GM10266 (cell line): ENCODE data around the gene RASSF10.

ENCODE experiments used
- DNase-seq: peaks from one replicate; pipeline ENCODE4 v3.0.0; 2012; ENCODE audit errors: extremely low spot score
- TF ChIP-seq, protein P1 (sequence below): IDR thresholded peaks from 2 replicates; pipeline ENCODE4 v1.5.1; 2012; ENCODE audit warnings: mild to moderate bottlenecking, low read depth; ENCODE audit not compliant: control insufficient read depth, insufficient read depth; ENCODE audit errors: missing control alignments

RASSF10 gene

DNA sequence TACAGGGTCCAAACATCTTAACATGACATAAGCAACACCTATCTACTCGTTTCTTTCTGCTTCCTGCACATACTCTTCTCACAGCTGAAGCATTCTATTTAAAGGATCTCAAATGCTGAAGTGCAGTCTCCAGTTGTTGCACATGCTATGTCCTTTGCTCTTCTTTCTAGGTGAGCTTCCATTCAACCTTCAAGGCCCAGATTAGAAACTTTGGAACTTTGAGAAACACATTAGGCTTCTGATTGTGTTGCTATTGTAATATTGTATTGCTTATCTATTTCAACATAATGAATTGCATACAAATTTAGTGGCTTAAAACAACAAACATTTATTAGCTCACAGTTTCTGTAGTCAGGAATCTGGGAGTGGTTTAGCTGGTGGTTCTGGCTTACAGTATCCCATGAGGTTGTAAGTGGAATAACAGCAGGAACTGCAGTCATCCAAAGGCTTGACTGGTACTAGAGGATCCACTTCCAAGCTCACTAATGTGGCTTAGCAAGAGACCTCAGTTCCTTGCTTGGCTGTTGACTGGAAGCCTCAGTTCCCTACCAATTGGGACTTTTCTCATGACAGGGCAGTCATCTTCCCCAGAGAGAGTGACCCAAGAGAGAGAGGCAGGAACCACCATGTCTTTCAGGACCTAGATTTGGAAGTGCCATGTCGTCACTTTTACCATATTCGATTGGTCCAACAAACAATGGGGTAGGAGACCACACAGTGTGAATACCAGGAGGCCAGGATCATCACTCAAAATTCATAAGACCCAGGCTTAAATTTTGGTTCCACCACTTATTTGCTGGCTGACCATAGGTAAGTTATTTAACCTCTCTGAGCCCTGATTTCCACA is 27.2 kb upstream of the RASSF10 start:
- TF ChIP-seq, protein P1, sequence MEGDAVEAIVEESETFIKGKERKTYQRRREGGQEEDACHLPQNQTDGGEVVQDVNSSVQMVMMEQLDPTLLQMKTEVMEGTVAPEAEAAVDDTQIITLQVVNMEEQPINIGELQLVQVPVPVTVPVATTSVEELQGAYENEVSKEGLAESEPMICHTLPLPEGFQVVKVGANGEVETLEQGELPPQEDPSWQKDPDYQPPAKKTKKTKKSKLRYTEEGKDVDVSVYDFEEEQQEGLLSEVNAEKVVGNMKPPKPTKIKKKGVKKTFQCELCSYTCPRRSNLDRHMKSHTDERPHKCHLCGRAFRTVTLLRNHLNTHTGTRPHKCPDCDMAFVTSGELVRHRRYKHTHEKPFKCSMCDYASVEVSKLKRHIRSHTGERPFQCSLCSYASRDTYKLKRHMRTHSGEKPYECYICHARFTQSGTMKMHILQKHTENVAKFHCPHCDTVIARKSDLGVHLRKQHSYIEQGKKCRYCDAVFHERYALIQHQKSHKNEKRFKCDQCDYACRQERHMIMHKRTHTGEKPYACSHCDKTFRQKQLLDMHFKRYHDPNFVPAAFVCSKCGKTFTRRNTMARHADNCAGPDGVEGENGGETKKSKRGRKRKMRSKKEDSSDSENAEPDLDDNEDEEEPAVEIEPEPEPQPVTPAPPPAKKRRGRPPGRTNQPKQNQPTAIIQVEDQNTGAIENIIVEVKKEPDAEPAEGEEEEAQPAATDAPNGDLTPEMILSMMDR, result no peak
- DNase-seq, result no peak

DNA sequence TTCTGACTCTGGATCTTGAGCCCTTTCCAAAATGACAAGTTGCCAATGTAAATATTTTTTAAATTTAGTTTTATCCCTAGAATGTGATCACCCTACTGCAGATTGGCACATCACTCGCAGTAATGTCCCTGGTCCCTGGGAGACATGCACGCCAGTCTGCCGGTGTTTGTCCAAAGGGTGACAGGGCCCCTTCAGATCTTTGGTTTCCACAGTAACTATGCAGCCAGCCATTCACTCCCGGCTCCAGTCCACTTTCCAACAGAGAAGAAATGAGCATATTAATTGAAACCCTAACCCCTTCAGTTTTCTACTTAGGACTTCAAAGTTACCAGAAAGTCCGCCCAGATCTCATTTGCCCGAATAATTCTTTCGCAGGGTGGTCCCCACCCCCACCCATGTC is 25.8 kb upstream of the RASSF10 start:
- TF ChIP-seq, protein P1, result no peak
- DNase-seq, result no peak

DNA sequence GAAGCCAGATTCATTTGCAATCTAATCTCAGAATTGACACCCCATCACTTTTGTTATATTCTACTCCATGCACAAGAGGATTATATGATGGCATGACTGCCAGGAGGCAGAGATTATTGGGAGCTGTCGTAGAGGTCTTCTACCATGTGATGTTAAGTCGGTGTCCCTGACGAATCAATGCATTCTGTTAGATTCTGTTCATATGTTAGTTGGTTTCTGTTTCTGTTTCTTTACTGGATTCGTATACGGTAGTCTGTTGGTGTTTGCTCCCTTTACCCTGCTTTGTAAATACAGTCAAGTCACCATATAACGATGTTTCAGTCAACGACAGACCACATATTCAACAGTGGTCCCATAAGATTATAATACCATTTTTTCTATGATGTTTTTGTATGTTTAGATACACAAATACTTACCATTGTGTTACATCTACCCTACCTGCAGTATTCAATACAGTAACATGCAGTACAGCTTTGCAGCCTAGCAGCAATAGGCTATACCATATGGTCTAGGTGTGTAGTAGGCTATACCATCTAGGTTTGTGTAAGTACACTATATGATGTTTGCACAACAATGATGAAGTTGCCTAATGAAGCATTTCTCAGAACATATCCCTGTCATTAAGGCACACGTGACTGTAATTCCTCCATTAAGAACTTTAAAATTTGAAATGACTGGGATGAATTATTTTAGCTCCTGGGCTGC is 22.8 kb upstream of the RASSF10 start:
- TF ChIP-seq, protein P1, result no peak
- no peak for DNase-seq

DNA sequence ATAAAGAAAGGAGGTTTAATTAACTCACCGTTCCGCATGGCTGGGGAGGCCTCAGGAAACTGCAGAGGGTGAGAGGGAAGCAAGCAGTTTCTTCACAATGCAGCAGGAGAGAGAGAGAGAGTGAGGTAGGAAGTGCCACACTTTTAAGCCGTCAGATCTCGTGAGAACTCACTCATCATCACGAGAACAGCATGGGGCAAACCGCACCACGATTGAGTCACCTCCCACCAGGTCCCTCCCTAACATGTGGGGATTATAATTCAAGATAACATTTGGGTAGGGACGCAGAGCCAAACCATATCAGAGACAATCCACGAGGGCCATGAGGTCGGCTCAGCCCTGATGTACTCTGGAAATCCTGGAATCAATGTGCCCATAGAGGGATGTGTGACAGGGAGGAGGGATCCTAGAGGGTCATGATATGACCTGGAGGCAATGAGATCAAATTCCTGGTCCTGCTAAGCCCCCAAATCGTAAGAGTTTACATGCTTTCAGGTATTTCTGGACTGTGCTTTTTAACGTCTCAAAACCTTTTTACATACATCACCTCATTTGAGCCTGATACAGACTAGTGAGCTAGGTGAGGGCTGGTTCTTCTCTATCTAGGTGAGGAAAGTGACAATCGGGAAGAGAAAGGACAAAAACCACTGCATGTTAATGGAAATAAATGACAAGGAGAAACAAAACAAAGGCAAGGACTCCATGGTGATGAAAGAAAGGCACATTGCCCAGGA is 19.5 kb upstream of the RASSF10 start:
- no peak for DNase-seq
- TF ChIP-seq, protein P1, result no peak

DNA sequence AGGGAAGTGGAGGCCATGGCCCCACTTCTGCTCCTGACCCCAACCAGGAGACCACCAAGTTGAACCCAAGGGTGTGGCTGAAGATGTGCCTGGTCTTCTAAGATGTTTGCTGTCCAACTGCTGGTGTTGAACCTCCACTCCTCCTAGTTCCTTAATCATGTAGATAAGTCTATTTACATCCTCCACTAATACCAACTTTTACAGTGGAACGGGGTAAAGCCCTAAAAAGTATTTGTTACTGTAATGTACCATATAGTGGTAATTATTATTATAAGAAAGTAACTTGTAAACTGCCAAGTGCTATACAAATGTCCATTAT is 19.0 kb upstream of the RASSF10 start:
- DNase-seq, result no peak
- TF ChIP-seq, protein P1, result no peak

DNA sequence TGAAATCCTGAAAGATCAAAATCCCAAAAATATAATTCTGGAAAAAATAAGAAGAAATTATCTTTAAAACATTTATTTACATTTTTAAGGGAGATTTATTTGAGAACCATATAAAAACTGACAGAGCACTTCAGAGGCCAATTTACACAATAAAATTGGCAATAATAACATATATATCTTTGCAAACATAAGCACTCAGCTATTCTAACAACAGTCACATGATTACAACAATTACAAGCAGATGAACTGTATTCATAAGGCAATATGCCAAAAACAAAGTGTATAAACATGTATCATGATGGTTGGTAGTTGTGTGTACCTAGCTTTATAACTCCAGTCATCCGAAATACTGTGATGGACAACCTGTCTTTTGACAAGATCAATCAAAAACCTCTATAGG is 17.7 kb upstream of the RASSF10 start:
- TF ChIP-seq, protein P1, result no peak

More for the DNA sequence above, 17.7 kb upstream of the RASSF10 start:
- DNase-seq, result no peak
